Measurements from ENCODE around the gene MMP8.

DNA sequence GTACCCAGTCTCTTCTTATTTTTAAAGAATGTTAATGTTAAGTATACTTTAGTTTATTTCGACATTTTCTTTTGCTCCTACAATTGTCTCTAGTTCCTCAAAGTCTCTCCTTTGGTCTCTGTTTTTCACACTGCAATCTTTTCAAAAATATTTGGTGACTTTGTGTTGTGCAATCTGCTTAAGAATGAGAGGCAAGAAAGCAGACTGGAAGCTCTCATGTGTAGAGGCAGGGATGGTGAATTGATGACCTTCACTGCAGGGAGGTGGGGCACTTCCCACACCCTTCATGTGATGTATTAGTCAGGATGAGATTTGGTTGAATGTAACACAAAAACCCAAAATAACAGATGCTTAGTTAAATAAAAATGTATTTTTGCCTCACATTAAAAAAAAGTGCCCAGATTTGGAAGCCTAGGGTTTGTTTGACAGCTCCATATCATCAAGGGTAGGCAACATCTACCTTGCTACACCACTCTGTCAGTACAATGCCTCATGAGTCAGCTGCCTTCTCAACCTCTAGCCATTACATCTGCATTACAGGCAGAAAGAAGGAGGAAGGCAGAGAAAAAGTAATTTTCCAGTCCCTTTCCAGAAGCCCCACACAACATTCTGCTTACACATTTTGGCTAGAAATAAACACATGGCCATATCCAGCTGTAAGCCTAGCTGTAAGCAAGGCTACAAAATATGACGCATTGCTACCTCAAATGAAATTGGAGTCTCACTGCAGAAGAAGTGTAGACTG lies 15.4 kb downstream of the MMP8 start:
- TF ChIP-seq CTCF (IDR thresholded peaks at IDR 0.05) = no peak
- no peak for TF ChIP-seq ZFX (IDR thresholded peaks at IDR 0.05; ENCODE audit: borderline replicate concordance)
